Activated naive CD8-positive, alpha-beta T cell treated with anti-CD3 and anti-CD28 coated beads, Interleukin-2, amount 10 ng/mL, durations not matched to agents 7 days and 5 days (primary cell): ENCODE data around the gene UBE4A. TPM values are rescaled to one million over a fixed set of nuclear protein-coding genes. Genes with fewer than 3 reads are reported as not detected.
A peak's percentile ranks its signal among the peaks of the same experiment; 100 is the strongest.

ENCODE experiments used
- ATAC-seq: fragments of 150-1000 bp; cut with Tn5 transposase; one replicate; pipeline ENCODE4 v1.10.0; 2021; ENCODE audit warnings: low read depth, moderate library complexity
- POLR2A ChIA-PET: fragments of 350-600 bp; sonication (Branson Sonifier 250); formaldehyde crosslinking; loops from one replicate; lab custom pipeline; 2021; ENCODE audit warnings: antibody characterized with exemption; lab: Charles Lee
- DNase-seq: peaks from one replicate; pipeline ENCODE4 v3.0.0; 2021
- H3K27ac Mint-ChIP-seq: one replicate; pipeline ENCODE4 v1.8.0; 2022; ENCODE audit warnings: mild to moderate bottlenecking, mixed read lengths
- H3K27me3 Mint-ChIP-seq: one replicate; pipeline ENCODE4 v1.8.0; 2022; ENCODE audit warnings: mild to moderate bottlenecking, moderate library complexity, mixed read lengths
- H3K36me3 Mint-ChIP-seq: one replicate; pipeline ENCODE4 v1.8.0; 2021; ENCODE audit warnings: mild to moderate bottlenecking, mixed read lengths
- H3K4me1 Mint-ChIP-seq: one replicate; pipeline ENCODE4 v1.8.0; 2021; ENCODE audit warnings: mixed read lengths
- H3K4me3 Mint-ChIP-seq: one replicate; pipeline ENCODE4 v1.8.0; 2022; ENCODE audit warnings: mild to moderate bottlenecking, moderate library complexity, mixed read lengths
- H3K9me3 Mint-ChIP-seq: one replicate; pipeline ENCODE4 v1.8.0; 2021; ENCODE audit warnings: mixed read lengths
- total RNA-seq, 2 experiments: library from RNA; stranded (reverse); gene quantifications; one replicate each; pipeline ENCODE4 v1.2.3, GENCODE V29; 2021

UBE4A gene
- total RNA-seq, 2 experiments from 2014 or later = 43.4 to 44.4 TPM

DNA sequence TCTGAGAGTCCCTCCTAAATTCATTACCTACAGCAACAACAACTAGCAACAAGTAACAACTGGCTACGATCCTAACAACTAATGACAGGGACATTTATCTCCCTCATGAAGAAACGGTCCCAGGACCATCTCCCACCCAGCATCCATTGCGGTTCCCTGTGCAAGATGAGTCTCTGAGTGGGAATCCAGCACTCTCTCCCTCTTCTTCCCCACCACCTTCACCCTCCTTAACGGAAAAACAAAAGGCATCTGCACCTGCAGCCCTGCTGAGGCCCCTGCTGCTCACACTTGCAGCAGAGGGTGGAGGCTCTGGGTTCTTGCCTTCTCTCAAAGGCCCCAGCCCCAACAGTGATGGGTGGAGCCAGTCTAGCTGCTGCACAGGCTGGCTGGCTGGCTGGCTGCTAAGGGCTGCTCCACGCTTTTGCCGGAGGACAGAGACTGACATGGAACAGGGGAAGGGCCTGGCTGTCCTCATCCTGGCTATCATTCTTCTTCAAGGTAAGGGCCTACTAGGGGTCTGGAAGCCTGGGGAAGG is 15.4 kb upstream of the UBE4A start, which contains the start of gene CD3G:
TSS of gene CD3G (plus strand) at position 364 of the 535 bp plus-strand sequence. CDS start at position 444, 80 bp downstream.
- peak within 1 kb of the TSS; percentile 89 for H3K4me3 Mint-ChIP-seq
- peak within 1 kb of the TSS; percentile 97 for H3K27ac Mint-ChIP-seq
- DNase-seq = peak; percentile 77
- no peaks in the 10 kb centered on the region for H3K9me3 Mint-ChIP-seq
- ATAC-seq = peak; percentile 77
- H3K36me3 Mint-ChIP-seq = peaks cover 44% of the 10 kb centered on the region
- POLR2A ChIA-PET = interaction anchor here (0.7 to 3.8 kb wide), 10 partner anchors 16 to 293 kb away, joined by 3 to 17 read pairs (median 4); partner anchors contain the start of genes JAML, KMT2A, MPZL3 and UBE4A
- no peaks in the 10 kb centered on the region for H3K27me3 Mint-ChIP-seq
- peaks cover 61% of the 10 kb centered on the region for H3K4me1 Mint-ChIP-seq

DNA sequence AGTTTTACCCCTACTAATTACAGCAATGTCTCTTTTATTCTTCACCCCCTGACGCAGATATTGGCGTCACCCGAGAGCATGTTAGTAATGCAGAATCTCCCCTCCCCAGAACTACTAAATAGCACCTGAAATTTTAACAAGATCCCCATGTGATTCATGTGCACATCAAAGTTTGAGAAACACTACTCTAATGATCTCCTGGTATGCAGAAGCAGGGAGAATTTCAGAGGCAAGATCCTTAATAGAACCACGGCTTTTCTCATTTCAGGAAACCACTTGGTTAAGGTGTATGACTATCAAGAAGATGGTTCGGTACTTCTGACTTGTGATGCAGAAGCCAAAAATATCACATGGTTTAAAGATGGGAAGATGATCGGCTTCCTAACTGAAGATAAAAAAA is 9.9 kb upstream of the UBE4A start:
- peak overlapping the region; percentile 44 for H3K27ac Mint-ChIP-seq
- POLR2A ChIA-PET = no interaction called here
- no peaks in the 10 kb centered on the region for H3K27me3 Mint-ChIP-seq
- ATAC-seq (no peak), DNase-seq (no peak)
- H3K4me3 Mint-ChIP-seq = no peak overlapping the region
- peaks cover 48% of the 10 kb centered on the region for H3K36me3 Mint-ChIP-seq
- peaks cover 50% of the 10 kb centered on the region for H3K4me1 Mint-ChIP-seq
- no peaks in the 10 kb centered on the region for H3K9me3 Mint-ChIP-seq

DNA sequence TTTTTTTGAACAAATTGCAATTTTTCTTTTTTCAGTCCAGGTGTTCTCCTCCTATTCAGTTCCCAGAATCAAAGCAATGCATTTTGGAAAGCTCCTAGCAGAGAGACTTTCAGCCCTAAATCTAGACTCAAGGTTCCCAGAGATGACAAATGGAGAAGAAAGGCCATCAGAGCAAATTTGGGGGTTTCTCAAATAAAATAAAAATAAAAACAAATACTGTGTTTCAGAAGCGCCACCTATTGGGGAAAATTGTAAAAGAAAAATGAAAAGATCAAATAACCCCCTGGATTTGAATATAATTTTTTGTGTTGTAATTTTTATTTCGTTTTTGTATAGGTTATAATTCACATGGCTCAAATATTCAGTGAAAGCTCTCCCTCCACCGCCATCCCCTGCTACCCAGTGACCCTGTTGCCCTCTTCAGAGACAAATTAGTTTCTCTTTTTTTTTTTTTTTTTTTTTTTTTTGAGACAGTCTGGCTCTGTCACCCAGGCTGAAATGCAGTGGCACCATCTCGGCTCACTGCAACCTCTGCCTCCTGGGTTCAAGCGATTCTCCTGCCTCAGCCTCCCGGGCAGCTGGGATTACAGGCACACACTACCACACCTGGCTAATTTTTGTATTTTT is 6.2 kb upstream of the UBE4A start:
- Mint-ChIP-seq H3K9me3 (no peaks in the 10 kb centered on the region), H3K4me3 (no peak overlapping the region), H3K4me1 (peaks cover 23% of the 10 kb centered on the region), H3K36me3 (peaks cover 30% of the 10 kb centered on the region), H3K27me3 (no peaks in the 10 kb centered on the region), H3K27ac (peak overlapping the region; percentile 68)
- DNase-seq = no peak
- POLR2A ChIA-PET = interaction anchor here (0.6 to 0.7 kb wide), 4 partner anchors 31 to 896 kb away, joined by 3 to 5 read pairs (median 4); no protein-coding TSS in a partner anchor
- ATAC-seq = no peak

DNA sequence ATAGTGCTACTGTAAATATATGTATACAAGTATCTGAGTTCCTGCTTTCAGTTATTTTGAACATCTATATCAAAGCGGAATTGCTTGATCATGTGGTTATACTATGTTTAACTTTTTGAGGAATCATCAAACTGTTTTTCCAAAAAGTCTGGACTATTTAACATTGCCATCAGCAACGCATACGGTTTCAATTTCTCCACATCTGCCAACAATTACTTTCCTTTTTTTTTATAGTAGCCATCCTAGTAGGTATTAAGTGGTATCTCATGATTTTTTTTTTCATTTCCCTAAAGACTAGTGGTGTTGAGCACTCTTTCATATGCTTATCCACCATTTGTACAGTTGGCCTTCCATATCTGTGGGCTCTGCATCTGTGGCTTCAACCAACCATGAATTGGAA is 1.3 kb upstream of the UBE4A start:
- ATAC-seq (no peak), DNase-seq (no peak)
- Mint-ChIP-seq H3K36me3 (peaks cover 9% of the 10 kb centered on the region), H3K27me3 (no peaks in the 10 kb centered on the region), H3K9me3 (no peaks in the 10 kb centered on the region), H3K4me1 (peaks cover 33% of the 10 kb centered on the region), H3K27ac (no peak overlapping the region), H3K4me3 (no peak overlapping the region)
- POLR2A ChIA-PET = interaction anchor here (1.4 kb wide), 1 partner anchor 18 kb away, joined by 3 read pairs; no protein-coding TSS in a partner anchor

DNA sequence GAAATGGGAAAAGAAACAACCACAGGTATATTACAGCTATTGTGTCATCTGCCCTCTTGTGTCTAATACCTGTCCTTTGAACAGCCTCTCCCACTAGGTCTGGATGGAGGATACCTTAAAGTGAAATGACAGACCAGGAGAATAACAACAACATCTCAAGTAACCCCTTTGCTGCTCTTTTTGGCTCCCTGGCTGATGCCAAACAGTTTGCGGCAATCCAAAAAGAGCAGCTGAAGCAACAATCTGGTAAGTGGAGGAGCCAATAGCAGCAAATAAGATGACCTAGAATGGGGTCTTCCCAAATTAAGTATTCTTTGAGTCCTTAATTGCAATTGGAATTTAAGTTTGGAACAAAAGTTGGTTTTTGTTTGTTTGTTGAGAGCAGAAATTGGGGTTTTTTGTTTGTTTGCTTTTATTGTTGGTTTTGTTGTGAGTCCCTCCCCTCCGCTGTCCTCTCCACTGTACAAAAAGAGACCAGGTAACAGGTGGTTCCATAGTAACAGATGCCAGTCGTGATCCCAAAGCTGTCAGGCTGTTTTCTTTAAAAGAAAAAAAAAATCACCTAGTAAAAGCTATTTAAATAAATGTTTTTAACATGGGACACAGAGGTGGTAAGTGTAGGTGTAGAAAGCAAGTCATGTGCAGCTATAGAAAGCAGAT is 5.7 kb downstream of the UBE4A start:
- Mint-ChIP-seq H3K9me3 (no peaks in the 10 kb centered on the region), H3K4me3 (no peak overlapping the region), H3K27ac (no peak overlapping the region), H3K4me1 (peaks cover 26% of the 10 kb centered on the region), H3K36me3 (peaks cover 28% of the 10 kb centered on the region), H3K27me3 (no peaks in the 10 kb centered on the region)
- POLR2A ChIA-PET = no interaction called here
- DNase-seq = no peak
- no peak for ATAC-seq

DNA sequence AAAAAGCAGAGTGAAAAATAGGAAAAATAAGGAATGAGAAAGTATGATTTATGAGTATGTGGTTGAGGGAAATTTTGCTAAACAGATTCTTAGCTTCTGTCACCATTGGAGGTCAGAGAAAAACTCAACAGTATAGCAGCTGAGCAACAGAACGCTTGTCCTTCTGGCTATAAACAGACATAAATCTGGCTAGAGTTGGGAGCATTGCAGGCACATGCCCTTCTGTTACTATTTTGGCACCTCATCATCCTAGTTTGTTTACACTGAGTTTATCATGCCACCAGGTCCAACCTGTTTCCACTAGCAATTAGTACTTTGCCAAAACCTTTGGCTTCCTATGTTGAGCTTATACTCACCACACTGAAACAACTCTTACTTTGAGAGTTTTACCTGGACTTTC is 6.9 kb downstream of the UBE4A start:
- peaks cover 31% of the 10 kb centered on the region for H3K36me3 Mint-ChIP-seq

DNA sequence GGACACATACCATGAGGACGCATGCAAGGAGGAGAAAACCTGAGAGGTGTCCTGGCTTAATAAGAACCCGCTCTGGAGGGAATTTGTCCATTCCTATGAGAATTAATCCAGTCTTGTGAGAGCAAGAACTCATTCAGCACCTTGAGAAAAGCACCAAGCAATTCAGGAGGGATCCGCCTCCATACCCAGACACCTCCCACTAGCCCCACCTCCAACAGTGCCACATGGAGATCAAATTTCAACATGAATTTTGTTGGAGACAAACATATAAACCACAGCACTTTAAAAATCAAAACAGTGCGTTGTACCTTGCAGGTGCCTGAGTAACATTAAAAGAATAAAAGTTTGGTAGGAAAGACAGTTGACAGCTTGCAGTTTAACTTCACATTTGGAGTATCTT is 11.4 kb downstream of the UBE4A start:
- no peaks in the 10 kb centered on the region for H3K4me1 Mint-ChIP-seq
- H3K36me3 Mint-ChIP-seq = peaks cover 34% of the 10 kb centered on the region
- DNase-seq (no peak), ATAC-seq (no peak)
- H3K27me3 Mint-ChIP-seq = no peaks in the 10 kb centered on the region
- no peaks in the 10 kb centered on the region for H3K9me3 Mint-ChIP-seq
- POLR2A ChIA-PET = no interaction called here
- H3K27ac Mint-ChIP-seq = no peak overlapping the region
- H3K4me3 Mint-ChIP-seq = no peak overlapping the region

More for the DNA sequence above, 6.9 kb downstream of the UBE4A start:
- Mint-ChIP-seq H3K9me3 (no peaks in the 10 kb centered on the region), H3K4me1 (peaks cover 19% of the 10 kb centered on the region), H3K27ac (no peak overlapping the region), H3K27me3 (no peaks in the 10 kb centered on the region), H3K4me3 (no peak overlapping the region)
- ATAC-seq (no peak), DNase-seq (no peak)
- POLR2A ChIA-PET = no interaction called here

DNA sequence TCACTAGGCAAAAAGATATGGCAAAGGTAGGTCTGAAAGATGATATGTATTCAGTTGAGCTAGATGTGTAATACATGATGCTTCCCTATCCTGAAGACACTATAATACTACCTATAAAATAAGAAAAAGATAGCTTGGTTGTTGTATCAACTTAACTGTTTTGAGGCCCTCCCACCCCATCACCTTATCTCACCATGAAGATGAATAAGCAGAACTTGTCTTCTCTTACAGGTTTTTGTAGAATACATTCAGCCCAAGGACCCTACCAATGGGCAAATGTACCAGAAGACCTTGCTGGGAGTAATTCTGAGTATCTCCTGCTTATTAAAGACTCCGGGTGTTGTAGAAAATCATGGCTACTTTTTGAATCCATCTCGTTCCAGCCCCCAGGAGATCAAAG is 13.9 kb downstream of the UBE4A start:
- ATAC-seq (no peak), DNase-seq (no peak)
- POLR2A ChIA-PET = interaction anchor here (0.9 kb wide), 1 partner anchor 11 kb away, joined by 3 read pairs; no protein-coding TSS in a partner anchor
- H3K9me3 Mint-ChIP-seq = no peaks in the 10 kb centered on the region
- H3K27ac Mint-ChIP-seq = no peak overlapping the region
- no peaks in the 10 kb centered on the region for H3K4me1 Mint-ChIP-seq
- no peak overlapping the region for H3K4me3 Mint-ChIP-seq
- no peaks in the 10 kb centered on the region for H3K27me3 Mint-ChIP-seq
- peaks cover 30% of the 10 kb centered on the region for H3K36me3 Mint-ChIP-seq

DNA sequence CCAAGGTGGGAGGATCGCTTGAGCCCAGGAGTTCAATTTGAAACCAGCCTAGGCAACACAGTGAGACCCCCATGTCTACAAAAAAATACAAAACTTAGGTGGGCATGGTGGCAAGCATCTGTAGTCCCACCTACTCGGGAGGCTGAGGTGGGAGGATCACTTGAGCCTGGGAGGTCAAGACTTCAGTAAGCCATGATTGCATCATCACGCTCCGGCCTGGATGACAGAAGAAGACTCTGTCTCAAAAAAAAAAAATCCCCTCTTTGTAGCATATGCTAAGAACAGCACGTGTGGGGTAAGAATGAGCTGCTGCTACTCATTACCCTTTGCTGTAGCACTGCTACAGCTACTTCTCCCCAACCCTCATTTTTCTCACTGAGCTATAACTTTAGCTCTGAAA is 14.5 kb downstream of the UBE4A start:
- H3K4me1 Mint-ChIP-seq = no peaks in the 10 kb centered on the region
- POLR2A ChIA-PET = interaction anchor here (0.9 to 1.0 kb wide), 2 partner anchors 11 to 82 kb away, joined by 3 read pairs; no protein-coding TSS in a partner anchor

DNA sequence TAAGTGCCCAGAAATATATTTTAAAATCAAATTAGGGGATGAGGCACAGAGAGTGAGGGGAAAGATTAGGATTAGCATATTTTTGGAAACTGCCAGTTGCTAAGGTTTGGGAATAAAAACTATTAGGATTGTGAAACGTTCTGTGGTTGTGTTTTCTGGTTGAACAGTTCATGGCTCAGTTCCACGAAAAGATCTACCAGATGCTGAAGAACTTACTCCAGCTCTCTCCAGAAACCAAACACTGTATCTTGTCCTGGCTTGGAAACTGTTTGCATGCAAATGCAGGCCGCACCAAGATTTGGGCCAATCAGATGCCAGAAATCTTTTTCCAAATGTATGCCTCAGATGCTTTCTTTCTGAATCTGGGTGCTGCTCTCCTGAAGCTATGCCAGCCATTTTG is 15.3 kb downstream of the UBE4A start:
- ATAC-seq = no peak
- H3K36me3 Mint-ChIP-seq = peaks cover 22% of the 10 kb centered on the region
- H3K4me1 Mint-ChIP-seq = no peaks in the 10 kb centered on the region
- DNase-seq = no peak
- no peaks in the 10 kb centered on the region for H3K9me3 Mint-ChIP-seq
- no peak overlapping the region for H3K4me3 Mint-ChIP-seq
- no peaks in the 10 kb centered on the region for H3K27me3 Mint-ChIP-seq
- no peak overlapping the region for H3K27ac Mint-ChIP-seq
- POLR2A ChIA-PET = interaction anchor here (1.0 to 1.4 kb wide), 2 partner anchors 15 to 83 kb away, joined by 3 read pairs; partner anchors contain the start of gene UBE4A

More for the DNA sequence above, 14.5 kb downstream of the UBE4A start:
- Mint-ChIP-seq H3K27me3 (no peaks in the 10 kb centered on the region), H3K9me3 (no peaks in the 10 kb centered on the region), H3K4me3 (no peak overlapping the region), H3K27ac (no peak overlapping the region), H3K36me3 (peaks cover 29% of the 10 kb centered on the region)
- ATAC-seq = no peak
- no peak for DNase-seq

DNA sequence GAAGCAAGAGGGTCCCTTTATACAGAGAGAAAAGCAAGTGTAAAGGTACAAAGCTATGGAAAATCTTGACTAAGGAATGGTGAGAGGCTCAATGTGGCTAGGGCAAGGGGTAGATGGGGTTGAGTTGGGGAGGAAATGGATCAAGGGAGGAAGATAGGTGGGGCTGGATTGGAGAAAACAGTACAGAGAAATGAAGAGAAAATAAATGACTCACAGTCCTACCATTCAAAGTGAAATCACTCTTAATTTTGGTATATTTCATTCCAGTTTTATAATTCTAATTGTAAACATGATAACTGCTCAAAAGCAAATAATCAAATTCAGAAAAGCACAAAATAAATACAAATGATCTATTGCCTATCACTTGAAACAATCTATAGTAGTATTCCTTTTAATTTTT is 16.6 kb downstream of the UBE4A start:
- H3K27me3 Mint-ChIP-seq = no peaks in the 10 kb centered on the region
- peaks cover 19% of the 10 kb centered on the region for H3K36me3 Mint-ChIP-seq
- no peaks in the 10 kb centered on the region for H3K9me3 Mint-ChIP-seq
- H3K27ac Mint-ChIP-seq = peak overlapping the region; percentile 56
- H3K4me1 Mint-ChIP-seq = no peaks in the 10 kb centered on the region
- POLR2A ChIA-PET = interaction anchor here (0.8 to 1.4 kb wide), 2 partner anchors 17 to 62 kb away, joined by 3 read pairs; partner anchors contain the start of gene UBE4A
- H3K4me3 Mint-ChIP-seq = no peak overlapping the region
- no peak for ATAC-seq
- no peak for DNase-seq

DNA sequence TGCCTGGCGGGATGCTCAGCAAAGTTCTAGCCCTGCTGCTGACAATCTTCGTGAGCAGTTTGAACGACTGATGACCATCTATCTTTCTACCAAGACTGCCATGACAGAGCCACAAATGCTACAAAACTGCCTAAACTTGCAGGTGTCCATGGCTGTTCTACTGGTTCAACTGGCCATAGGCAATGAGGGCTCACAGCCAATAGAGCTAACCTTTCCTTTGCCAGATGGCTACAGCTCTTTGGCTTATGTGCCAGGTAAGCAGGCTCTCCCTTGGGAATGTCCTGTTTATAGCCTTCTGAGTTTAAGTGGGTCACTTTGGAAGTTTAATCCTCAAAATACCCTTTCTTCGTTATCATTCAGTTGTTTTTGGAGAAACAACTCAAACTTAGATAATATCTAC is 20.1 kb downstream of the UBE4A start:
- Mint-ChIP-seq H3K4me1 (no peaks in the 10 kb centered on the region), H3K9me3 (no peaks in the 10 kb centered on the region), H3K27me3 (no peaks in the 10 kb centered on the region), H3K27ac (no peak overlapping the region), H3K4me3 (no peak overlapping the region), H3K36me3 (peaks cover 15% of the 10 kb centered on the region)
- ATAC-seq (no peak), DNase-seq (no peak)
- POLR2A ChIA-PET = no interaction called here

DNA sequence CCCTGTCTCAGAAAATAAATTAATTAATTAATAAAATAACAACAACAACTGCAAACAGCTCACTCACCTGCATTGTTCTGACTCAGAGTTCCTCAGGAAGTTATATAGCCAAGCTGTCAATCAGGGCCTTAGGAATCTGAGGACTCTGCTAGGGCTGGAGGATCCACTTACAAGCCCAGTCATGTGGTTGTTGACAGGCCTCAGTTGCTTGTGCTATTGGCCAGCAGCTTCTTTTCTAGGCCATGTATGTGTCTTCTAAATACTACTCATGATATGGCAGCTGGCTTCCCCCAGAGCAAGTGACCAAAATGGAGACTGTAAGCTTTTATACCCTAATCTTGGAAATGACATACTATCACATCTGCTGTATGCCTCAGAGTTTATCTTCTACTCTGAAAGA is 21.2 kb downstream of the UBE4A start:
- H3K36me3 Mint-ChIP-seq = peaks cover 19% of the 10 kb centered on the region

More for the DNA sequence above, 21.2 kb downstream of the UBE4A start:
- ATAC-seq (no peak), DNase-seq (no peak)
- Mint-ChIP-seq H3K4me1 (no peaks in the 10 kb centered on the region), H3K9me3 (no peaks in the 10 kb centered on the region), H3K27me3 (no peaks in the 10 kb centered on the region), H3K4me3 (no peak overlapping the region), H3K27ac (no peak overlapping the region)
- POLR2A ChIA-PET = no interaction called here
